T-helper 2 cell treated with Interferon-gamma antibody and Interleukin-4, amounts not matched to agents 100 ng/mL and 5 ng/mL, for 36 hours (primary cell): ENCODE data around the gene ZFP92. TPM values are rescaled to one million over a fixed set of nuclear protein-coding genes. Genes with fewer than 3 reads are reported as not detected.

Experiments
- intact Hi-C: fragments of 100-400 bp; cut with micrococcal nuclease; formaldehyde crosslinking; loops from one replicate; pipeline ENCODE4 v1.15.1; 2023
- total RNA-seq: library from RNA; stranded (reverse); gene quantifications from 2 replicates; pipeline ENCODE4 v1.2.3, GENCODE V29; 2022

The ZFP92 gene
- total RNA-seq, 1 donor from 2014 or later: 1.5 TPM

DNA sequence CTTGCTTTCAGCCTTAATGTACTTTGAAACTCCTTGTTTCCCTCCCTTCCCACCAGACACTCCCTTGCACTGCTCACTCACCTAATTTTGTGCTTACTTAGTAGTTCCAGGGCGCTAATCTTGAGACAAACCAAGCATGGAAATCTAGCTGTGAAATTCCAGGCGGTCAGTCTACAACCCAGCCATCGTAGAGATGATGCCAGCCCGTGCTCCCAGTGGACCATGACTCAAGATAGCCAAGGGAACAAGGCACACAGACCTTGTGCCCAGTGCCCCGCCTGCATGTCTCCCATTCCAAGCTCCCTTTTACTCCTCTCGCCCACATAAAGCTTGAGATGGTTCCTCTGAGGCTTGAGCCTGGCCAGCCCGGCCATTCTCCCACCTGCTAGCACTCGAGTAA, 23.5 kb downstream of the ZFP92 start:
- intact Hi-C loops: no loop called here

DNA sequence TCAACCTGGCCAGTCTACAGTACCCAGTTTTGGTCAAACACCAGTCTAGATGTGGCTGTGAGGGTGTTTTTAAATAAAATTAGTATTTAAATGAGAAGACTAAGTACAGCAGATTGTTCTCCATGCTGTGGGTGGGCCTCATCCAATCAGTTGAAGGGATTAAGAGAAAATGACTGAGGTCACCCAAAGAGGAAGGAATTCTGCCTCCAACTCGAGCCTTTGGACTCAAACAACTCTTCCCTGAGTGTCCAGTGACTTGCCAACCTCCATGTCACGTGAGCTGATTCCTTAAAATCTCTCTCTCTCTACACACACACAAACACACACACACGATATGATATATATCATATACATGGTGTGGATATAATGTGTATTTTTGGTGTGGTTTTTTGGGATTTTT, 24.6 kb downstream of the ZFP92 start:
- intact Hi-C loops: no loop called here

DNA sequence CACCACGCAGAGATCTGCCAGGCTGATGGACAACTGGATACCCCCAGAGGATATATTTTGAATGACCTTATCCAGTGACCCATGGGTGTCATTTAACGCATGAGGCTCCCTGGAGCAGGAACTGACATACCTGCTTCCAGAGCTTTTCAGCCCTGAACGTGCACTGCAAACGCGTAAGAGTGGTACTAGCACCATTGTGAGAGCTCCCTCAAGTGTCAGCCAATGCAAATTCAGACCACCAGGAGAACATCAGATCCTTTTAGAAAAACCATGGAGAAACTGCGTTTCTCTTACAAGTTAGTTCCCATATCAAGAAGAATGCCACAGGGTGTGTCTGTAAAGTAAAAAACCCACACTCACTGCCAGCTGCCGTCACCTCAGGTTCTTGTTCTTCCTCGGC, 27.3 kb downstream of the ZFP92 start:
- intact Hi-C loops: no loop called here

DNA sequence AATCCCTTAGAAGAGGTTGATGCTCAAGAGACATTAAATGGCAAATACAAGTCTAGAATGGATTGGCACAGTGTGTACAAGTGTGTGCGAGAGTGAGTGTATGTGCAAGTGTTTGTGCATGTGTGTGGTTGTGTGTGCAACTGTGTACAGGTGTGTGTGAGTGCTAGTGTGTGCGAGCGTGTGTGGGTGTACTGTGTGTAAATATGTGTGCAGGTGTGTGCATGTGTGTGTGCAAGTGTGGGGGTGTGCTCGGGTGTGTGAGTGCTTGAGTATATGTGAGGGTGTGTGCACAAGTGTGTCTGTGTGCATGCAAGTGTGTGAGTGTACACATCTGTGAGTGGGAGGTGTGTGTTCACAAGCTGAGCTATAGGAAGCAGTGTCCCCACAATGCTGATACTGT, 28.7 kb downstream of the ZFP92 start:
- intact Hi-C loops: no loop called here

DNA sequence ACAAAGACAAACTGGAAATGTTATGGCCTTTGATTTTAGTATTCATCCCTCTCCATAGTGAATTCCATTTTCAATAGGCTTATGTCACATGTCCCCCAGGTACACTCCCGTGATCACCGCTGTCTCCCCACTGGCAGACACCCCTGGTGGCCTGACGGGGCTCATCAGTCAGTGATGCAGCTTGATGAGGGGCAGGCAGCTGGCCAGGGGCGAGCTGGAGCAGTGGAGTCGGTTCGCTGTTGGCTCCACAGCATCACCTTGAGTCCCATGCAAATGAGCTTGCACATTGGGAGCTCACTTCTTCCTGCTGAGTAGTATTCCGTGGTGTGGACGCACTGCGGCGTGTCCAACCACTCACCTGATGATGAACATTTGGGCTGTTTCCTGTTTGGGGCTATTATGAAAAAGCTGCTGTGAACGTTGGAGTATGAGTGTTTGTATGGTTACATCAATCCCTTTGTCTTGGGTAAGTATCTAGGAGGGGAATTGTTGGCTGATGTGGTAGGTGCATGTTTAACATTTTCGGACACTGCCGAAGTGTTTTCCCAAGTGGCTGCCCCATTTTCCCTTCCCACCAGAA, 29.4 kb downstream of the ZFP92 start:
- intact Hi-C loops: no loop called here

DNA sequence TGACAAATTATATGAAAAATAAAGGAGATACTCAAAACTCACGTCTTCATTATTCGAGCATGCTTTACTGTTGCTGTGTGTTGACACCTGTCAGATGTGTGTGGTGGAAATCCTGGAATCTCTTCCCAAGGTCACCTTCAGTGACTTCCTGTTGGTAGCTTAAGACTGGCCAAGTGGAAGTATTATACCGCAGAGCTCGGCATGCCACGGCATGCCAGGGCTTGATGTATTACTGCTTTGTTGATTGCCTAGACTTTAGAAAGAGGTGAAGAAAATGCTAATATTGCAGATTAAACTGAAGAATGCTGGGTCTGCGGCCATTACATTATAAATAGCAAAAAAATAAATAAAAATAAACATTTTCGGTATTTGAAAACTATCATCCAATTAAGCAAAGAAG, 30.0 kb downstream of the ZFP92 start:
- intact Hi-C loops: no loop called here

DNA sequence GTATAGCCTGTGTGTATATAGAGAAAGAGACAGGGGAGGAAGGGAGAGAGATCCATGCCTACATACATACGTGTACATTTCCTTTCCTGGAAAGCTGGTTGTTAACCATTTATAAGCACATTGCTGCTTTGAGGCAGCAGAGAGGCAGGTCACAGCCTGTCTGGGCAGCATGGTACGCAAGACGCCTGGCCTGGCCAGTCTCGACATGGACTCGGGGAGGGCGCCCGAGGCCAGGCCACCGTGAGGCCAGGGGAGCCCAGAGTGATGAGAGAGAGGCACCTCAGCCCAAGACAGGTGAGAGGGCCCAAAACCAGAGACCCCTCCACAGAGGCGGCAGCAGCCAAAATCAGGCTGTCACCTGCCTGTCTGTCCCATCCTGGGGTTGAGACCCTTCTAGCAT, 30.7 kb downstream of the ZFP92 start:
- intact Hi-C loops: no loop called here

DNA sequence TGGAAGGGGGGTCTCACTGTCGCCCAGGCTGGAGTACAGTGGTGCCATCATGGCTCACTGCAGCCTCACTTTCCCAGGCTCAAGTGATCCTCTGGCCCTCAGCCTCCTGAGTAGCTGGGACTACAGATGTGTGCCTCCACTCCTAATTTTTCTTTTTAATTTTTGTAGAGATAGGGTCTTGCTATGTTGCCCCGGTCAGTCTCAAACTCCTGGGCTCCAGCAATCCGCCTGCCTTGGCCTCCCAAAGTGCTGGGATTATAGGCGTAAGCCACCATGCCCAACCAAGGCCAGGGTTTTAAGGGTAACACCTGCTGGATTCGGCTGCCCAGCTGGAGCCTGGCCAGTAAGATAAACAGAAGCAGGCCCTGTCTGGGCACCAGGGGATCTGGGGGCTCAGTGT, 31.2 kb downstream of the ZFP92 start:
- intact Hi-C loops: no loop called here

DNA sequence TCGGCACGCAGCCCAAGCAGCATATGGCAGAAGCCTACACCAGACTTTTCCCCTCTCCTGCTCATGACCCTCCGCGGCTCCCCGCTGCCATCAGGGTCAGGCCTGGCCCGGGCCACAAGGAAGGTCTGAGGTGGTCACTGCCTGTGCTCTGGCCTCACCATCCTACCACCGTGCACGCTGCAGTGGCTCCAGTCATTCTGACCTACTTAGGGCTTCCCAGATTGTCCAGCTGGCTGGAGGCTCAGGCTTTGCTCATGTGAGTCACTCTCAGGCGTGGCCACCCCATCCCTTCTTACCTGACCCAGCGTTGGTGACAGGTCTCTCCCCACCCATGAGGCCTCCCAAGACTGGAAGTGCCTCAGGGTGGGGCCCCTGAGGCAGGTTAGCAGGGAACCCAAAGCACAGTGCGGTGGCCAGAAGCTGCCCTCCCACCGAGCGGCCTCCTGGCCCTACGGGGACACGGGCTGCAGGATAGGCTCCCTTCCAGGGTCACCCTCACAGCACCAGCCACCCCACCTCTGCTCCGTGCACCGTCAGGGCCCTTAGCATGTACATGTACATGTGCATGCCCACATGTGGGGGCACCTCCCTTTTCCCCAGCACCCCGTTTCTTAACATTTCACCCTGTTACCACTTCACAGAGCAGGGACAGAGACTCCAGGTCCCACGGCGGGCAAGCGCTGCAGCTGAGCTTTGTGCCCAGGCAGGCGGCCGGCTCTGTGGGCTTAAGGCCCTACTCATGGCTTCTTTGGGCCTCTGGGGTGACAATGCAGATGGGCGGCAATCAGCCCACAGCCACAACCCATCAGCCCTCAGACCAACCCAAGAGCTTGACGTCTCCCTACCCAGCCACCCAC, 32.4 kb downstream of the ZFP92 start:
- intact Hi-C loops: no loop called here

DNA sequence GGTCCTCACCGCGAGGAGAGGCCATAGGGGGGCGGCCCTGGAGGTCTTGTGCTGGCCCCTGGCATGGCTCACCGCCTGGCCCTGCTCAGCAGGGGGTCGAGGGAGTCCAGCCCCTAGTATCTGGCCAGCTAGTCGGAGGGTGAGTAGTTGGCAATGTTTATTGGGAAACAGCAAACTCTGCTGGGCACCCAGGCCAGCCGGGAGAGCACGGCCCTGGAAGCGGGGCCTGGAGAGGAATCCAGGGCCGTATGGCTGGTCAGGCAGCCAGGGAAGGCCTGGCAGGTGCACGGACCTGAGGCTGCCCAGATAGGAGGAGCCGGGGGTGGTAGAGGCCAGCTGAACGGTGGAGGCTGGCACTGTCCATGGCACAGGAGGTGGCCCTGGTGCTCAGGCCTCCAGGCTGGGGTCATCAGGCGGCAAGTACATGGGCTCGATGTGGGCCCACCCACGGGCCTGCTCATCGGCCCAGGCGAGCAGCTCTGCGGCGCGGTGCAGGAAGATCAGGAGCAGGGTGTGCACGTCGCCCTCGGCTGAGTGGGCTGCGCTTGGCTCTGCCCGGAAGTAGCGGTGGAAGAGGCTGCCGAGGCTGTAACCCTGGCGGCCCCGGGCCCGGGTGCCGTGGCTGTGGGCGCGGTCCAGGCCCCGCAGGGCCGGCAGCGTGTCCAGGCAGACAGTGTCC, 33.2 kb downstream of the ZFP92 start:
- intact Hi-C loops: no loop called here

DNA sequence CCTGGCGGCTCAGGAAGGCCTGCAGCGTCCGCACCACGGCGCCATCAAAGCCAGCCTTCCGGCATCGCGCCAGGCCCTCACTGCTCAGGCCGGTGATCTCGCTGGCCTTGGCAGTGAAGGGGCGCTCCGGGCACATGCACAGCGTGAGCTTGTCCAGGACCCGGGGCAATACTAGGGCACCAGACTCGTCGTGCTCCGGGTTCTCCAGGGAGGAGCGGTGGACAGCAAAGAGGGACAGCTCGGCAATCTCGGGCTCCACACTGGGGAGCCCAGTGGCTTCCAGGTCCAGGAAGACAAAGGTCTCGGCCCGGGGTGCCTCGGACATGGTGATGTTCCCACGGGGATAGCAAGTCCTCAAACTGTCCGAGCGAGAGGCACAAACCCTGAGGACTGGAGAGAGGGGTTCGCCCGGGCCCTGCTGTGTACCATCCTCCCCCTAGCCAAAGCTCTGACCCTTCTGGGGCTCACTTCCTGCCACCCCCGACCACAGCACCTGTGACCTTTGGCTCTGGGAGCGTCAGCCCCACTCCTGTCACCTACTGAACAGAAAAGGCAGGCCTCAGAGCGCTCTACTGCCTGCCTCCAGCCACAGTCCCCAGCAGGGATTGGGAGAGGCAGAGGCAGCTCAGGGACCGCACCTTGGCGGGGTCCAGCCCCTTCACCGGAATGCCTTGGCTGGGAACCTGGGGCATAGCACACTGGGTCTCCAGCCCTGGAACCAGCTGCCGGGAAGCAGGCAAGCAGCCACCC, 34.0 kb downstream of the ZFP92 start:
- intact Hi-C loops: no loop called here

DNA sequence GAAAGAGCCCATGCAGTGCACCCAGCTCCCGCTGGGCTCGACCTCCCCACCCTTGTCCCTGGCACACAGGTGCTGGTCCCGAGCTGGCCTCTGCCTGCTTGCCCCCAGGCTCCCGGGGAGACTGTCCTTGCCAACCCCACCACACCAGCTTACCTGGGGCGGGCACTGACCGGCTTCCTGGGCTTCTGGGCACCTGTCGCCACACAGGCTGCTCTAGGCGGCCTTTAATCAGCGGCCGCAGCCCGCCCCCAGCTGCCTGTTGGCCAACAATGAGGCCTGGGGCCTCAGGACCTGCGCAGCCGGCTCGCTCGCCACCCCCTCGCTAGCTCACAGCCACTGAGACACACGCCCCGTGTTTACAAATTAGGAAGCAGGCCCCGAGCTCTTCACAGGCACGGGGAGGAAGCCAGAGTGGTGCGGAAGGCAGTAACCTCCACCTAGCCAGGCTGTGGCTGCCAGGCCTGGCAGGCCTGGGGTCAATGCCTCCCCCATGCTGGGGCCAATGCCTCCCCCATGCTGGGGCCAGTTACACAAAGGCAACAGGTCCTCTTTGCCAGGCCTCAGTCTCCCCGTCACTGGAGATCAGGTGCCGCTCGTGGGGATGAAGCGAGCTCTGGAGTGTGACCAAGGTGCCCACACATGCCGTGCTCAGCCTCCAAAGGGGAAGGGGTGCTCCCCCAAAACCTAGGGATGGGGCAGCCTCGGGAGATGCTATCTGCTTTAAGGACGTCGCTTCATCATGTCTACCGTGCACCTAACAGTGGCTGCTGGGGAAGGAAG, 34.8 kb downstream of the ZFP92 start, which contains the start of gene TREX2:
Gene TREX2, minus strand, starts transcription at position 201 of the 780 bp plus-strand sequence. CDS start 626 bp downstream, outside the sequence.
- intact Hi-C loops: no loop called here

DNA sequence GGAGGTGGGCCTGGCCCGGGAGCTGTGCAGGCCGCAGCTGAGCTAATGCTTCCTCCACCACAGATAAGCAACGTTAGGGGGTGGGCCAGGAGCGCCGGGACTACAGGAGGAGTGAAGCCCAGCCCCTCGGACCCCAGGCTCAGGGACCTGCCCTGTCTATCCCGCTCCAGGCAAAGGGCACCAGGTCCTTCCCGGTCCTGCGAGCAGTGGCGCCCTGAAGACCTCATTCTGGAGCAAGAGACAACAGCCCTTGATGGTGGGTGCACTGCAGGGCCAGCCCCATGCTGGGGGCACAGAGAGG, 35.3 kb downstream of the ZFP92 start:
- intact Hi-C loops: no loop called here

DNA sequence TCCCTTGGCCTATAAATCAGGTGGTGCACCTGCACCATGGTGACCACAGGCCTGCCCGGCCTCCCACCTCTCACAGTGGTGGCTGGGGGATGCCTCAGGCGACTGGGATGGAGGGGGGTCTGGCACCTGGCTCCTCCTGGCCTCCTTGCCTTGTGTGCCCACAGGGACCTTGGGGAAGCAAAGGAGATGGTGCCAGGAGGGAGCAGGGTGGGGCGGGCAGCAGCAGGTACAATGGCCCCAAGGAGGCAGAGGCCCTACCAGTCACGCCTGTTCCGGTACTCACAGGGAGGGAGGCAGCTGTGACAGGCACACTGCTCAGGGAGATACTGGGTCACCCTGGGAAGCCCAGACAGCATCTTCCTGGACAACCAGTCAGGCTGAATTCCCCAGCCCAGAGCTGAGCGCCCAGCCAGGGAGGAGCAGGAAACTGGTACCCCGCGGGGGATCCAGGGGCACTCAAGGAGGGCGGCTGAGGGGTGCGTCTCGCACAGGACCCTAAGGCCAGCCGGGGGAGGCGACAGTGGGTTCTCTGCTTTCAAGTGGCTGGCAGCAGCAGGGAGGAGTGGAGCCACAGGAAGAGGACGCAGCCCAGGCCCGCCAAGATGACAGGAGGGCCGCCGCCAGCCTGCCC, 35.8 kb downstream of the ZFP92 start:
- intact Hi-C loops: no loop called here

DNA sequence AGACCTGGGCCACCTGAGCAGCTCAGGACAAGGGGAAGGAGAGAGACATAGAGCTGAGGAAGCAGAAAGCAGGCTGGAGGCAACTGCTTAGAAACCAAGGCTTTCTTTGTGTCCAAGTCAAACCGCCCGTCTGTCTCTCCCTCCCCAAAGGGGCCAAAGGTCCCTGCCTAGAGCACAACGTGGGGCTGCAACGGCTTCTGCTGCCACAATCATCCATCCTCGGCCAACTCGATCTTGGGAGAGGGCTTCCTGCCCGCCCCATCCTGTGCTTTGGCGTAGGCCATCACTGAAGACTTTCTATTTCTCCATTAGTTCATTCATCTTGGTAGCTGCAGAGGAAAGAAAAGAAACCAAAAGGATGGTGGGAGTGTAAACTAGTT, 36.3 kb downstream of the ZFP92 start:
- intact Hi-C loops: no loop called here

DNA sequence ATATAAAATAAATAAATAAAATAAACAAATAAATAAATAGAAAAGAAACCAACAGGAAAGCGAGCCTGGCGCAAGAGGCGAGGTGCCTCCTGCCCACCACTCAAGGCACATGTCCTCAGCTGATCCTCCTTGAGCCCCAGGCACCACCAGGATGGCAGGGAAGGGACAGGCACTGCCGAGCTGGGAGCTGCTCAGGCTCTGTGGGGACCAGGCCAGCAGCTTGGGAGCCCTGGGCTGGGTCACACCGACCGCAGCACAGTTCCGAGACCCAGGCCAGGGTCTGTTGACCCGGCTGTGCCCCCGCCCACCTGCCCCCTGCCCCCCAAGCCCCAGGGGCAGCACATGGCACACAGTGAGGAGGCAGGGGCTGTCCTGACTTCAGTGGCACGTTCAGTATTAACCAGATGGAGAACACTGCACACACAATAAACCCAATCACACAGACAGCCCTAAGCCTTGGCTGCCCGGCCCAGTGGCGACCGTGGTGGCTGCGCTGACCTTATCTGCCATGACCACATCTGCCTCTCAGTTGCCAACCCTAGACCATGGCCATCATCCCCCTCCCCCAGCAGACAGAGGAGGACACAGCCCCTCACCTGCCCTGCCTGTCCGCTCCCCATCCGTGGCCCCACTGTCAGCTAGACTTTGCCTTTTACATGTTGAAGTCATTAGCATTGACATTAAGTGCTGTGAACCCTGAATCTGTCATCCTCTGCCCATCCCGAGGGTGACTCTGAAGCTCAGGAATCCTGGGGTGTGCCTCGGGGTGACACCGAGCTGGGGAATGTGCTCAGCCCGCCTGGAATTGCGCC, 37.5 kb downstream of the ZFP92 start:
- intact Hi-C loops: no loop called here

DNA sequence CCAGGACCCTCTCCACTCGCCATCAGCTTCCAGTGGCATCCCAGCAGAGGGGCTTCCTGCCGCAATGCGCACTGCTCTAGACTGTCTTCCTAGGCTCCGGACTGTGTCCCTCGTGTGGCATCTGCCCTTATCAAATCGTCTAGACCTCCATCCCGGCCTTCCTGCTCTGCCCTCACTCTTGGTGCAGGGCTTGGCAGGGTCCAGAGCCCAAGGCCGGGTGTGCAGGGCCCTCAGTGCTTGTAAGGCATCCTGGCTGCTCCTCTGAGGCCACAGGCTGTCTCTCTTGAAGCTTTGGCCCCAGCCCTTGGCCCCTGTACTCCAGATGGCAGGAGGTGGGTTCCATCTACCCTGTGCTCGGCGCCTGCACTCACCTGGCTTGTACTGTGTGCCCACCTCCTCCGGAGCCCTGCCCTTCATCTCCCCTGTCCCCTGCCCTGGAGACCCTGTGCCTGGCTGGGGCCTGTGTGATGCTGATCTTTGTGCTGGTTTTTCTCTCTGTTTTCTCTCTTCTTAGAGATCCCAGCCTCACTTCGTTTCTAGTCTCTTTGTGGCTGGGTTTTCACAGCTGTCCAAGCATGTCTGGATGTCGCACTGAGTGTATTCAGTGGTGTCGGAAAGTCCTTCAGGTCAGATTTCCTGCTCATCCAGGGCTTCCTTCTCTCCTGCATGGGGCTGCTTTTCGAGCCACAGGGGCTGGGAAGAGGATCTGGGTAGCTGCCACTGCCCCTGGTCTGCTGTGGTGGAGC, 38.3 kb downstream of the ZFP92 start:
- intact Hi-C loops: no loop called here

DNA sequence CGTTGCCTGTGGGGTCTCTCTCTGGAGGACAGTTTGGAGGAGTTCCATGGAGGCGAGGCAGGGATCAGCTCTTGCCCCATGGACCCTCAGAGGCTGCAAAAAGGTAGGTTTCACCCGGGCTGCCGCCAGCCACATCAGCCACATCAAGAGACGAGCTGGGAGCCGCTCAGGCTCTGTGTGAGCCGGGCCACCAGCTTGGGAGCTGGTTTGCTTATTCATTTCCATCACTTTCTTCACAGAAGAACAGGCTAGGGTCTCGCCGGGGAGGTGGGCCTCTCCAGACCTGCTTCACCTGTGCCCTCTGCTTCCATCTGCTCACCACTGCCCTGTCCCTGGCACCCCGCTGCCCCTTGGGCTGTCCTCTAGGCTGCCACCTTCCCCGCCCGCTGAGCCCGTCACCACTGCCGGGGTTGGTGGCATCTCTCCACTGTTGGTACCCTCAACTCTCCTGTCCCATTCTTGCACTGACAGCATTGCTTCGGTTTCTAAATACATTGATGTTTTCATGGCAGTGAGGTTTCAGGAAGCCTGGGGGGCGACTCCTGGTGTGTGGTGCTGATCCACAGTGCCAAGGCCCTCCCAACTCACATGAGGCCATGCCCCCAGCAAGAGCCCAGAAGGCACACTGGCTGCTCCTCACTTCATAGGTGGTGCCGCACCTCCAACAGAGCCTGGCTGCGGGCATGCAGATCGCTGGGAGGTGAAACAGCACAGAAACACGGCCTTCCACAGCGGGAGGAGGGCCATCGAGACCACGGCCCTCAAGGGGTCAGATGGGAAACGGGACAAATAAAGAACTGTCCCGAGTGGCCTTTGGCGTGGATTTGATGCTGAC, 39.1 kb downstream of the ZFP92 start:
- intact Hi-C loops: no loop called here
